Measurements from ENCODE around the gene MUC5B.

GRCh38 chr11:1271927-1272326 is 49.1 kb downstream of the MUC5B start:
- TF ChIP-seq CTCF (conservative IDR thresholded peaks at IDR 0.05 in 1 of 2, IDR thresholded peaks at IDR 0.05 in 1 of 2; ENCODE audit: low read depth in 1 of 2, low read length in 2 of 2), result no peak
- TF ChIP-seq EZH2 (IDR thresholded peaks at IDR 0.05; ENCODE audit: low read length, missing control alignments), result no peak
